ENCODE data around the gene TPX2.
"Not testable (repeated sequence)": the region's sequence is repeated elsewhere in the genome, so short reads cannot be mapped to it uniquely, and the experiment has no call there.

The TPX2 gene

DNA sequence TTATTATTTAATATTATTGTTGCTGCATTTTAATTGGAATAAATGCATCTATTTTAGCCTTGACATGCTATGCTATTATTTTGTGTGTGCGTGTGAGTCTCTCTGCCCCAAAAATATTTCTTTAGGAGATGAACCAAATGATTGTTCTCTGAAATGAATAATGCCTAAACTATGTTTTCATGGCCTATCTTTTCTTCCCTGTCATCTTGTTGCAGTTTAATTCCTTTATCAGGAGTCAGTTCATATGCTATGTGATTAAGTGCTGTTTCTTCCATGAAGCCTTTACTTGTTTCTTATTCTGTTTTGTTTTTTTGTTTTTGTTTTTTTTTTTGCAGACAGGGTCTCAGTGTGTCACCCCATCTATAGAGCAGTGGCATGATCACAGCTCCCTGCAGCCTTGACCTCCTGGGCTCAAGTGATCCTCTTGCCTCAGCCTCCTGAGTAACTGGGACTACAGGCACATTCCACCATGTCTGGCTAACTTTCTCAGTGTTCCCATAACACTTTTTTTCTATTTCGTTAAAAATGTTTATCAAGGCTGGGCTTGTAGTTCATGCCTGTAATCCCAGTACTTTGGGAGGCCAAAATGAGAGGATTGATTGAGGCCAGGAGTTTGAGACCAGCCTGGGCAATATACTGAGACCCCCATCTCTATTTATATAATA is 25.7 kb downstream of the TPX2 start:
- no peak for DNase-seq (ENCODE audit: low spot score)

DNA sequence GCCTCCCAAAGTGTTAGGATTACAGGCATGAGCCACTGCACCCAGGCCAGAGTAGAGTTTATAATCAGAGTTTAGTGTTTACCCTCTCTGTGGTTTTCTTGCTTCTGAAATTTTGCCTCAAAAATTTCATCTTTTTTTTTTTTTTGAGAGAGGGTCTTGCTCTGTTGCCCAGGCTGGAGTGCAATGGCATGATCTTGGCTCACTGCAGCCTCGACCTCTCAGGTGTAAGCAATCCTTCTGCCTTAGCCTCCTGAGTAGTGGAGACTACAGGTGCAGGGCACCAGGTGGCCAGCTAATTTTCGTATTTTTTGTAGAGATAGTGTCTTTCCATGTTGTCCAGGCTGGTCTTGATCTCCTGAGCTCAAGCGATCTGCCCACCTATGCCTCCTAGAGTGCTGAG is 28.7 kb downstream of the TPX2 start:
- DNase-seq (ENCODE audit: low spot score) = no peak

DNA sequence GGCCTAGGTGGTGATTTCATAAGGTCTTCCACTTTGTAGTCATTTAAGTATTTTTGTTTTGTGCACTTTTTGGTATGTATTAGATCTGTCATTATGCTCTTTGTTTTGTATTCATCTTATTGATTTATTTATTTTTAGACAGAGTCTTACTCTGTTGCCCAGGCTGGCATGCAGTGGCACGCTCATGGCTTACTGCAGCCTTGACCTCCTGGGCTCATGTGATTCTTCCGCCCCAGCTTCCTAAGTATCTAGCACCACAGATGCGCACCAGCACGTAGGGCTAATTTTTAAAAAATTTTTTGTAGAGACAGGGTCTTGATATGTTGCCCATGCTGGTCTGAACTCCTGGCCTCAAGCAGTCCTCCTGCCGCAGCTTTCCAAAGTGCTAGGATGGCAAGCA is 30.6 kb downstream of the TPX2 start:
- no peak for DNase-seq (ENCODE audit: low spot score)

DNA sequence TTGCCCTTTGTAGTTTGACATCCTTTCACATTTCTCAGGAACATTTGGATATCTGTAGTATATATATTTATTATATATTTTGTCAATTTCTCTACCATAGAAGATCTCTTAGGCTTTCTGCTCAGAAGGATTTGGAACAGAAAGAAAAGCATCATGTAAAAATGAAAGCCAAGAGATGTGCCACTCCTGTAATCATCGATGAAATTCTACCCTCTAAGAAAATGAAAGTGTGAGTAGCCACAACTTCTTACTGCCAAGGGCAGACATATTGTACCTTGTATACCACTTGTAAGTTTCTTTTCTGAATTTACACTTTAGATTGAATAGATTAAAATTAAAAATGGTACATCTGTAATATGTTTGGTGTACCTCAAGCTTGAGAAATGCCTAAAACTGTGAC is 31.2 kb downstream of the TPX2 start:
- no peak for DNase-seq (ENCODE audit: low spot score)

DNA sequence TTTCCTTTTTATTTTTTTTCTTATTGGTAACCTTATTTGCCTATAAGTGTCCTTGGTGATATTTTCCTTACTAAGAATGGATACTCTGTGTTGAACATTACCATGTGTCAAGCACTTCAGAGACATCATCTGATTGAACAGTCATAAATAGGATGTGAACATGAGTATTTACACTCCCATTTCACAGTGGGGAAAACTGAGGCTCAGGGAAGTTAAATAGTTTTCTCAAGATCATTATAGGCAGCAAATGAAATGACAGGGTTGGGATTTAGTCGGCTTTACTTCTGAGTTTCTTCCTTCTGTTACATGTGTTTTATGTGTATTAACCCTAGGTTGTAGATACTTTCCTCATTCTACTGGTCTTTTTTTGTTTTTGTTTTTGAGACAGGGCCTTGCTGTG is 35.3 kb downstream of the TPX2 start:
- DNase-seq (ENCODE audit: low spot score) = no peak

DNA sequence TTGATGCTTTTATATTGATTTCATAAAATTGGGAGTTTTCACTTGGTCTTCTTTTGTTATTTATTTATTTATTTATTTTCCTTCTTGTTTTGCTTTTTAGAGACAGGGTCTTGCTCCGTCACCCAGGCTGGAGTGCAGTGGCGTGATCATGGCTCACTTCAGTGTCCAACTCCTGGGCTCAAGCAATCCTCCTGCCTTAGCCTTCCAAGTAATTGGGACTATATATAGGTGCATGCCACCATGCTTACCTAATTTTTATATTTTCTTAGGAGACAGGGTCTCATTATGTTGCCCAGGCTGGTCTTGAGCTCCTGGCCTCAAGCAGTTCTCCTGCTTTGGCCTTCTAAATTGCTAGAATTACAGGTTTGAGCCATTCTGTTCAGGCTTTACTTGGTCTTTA is 41.7 kb downstream of the TPX2 start:
- DNase-seq (ENCODE audit: low spot score) = no peak

DNA sequence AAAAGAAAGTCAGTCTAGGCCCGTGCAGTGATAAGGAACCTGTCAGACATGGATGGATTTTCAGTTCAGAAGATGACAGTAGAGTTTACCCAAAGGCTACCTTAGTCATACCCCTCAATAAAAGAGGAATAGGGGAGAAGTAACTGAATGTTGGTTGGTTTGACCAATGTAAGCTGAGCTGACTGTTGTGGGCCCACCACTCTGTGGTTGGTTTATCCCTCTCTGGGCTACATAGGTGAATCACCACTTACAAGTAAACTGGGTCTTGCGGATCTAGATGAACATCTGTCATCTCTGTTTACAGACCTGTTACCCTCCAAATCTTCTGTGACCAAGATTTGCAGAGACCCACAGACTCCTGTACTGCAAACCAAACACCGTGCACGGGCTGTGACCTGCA is 42.9 kb downstream of the TPX2 start:
- DNase-seq (ENCODE audit: low spot score) = no peak

DNA sequence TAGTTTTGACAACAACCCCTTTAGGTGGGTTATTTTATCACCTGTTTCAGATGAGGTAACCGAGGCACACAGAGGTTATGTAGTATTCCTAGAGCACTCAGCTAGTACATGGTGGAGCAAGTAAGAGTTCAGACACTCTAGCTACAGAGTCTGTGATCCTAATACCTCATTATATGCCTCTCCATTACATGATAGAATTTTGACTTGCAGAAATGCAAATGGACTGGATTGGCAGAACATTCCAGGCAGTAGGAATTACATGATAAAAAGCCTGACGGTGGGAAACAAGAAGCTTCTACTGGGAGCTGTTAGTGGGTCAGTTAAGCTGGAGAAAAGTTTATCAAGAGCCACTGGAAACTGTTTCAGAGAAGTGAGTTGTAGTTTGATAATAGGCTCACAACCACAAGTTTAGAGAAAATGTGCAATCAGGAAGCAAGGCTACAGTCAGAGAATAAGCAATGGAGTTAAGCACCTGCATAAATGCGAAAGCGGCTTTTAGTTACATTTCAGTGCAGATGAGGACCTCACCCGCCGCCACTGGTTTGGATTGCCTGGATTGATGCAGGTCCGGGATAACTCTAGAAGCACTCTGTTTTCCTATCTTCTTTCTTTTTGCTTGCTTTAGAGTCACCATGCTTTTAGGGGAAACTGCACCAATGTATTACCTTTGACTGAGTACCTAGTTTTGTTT is 45.4 kb downstream of the TPX2 start:
- DNase-seq (ENCODE audit: low spot score) = no peak

DNA sequence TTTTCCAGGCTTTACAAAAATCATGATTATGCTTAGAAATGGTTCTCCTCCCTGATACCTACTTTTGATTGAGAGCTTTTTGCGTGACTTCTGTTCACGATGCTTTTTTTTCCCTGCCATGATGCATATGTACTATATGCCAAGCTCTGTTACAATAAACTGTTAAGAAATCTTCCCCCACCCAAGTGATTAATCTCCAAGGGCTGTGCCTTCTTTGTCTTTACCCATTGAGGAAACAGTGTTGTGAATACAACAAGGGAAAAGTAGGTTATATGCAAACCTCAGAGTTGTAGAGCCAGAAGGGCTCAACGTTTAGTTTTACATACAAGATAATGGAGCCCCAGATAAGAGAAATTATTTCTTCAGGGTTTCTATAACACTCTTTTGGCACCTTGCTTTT is 46.0 kb downstream of the TPX2 start:
- DNase-seq (ENCODE audit: low spot score) = no peak

DNA sequence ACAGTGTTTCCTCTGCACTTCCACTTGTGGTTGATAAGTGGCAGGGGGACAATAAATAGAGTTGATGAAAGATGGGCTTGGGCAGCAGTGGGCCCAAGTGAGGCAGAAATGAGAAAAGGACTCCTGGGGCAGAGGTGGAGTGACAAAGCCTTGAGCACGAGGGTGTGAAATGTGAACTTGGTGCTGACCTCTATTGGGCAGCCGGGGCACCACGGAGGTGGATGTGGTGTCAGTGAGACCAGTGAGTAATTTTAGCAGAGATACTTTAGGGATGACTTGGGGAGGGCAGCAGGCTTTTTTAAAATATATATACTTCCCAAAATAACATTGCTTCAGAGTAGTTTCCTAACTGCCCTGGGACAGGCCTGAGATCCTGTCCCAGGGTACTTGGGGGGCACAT is 49.5 kb downstream of the TPX2 start:
- no peak for DNase-seq (ENCODE audit: low spot score)

DNA sequence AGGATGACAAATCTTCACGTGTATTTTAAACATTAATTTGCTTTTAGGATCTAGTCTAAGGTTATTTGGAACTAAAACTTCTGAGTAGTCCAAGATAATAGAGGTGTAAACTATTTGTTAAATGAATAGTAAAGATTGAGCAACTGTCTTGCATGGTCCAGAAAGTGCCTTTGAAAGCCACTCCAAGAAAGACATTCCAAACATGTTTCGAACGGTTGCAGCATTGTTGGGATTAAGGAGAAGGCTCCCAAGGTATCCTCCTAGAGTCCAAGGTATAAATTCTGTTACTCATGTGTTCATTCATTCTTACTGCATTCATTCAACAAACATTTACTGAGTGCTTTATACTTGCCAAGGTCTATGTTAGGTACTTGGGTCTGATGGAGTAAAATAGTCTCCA is 51.3 kb downstream of the TPX2 start:
- no peak for DNase-seq (ENCODE audit: low spot score)

DNA sequence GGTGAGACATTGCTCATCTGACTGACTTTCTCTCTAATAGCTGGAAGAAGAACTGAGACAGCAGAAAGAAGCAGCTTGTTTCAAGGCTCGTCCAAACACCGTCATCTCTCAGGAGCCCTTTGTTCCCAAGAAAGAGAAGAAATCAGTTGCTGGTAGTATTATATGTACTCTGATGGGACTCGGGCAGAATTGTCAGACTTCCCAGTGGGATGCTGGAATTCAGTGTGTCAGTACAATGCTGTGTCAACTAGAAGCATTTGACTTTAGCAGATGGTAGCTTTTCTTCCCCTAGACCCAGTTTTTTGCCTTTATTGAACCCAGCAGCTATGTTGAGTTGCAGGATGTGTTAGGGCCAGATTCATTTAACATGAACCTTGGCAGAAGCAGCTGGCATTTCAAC is 58.3 kb downstream of the TPX2 start:
- DNase-seq (ENCODE audit: low spot score) = no peak

DNA sequence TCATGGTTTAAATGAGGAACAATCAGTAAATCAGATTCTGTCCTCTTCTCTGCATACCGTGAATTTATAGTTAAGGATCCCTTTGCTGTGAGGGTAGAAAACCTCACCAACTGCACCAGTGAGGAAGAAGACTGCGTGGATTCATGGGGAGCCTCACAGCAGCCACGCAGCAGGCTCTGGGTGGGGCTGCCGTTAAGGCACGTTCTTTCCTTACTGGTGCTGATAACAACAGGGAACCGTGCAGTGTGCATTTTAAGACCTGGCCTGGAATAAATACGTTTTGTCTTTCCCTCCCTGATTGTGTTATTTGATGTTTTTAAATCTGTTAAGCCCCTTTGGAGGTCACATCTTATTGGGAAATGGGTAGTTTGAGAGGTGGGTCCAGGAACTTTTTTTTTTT is 62.4 kb downstream of the TPX2 start:
- no peak for DNase-seq (ENCODE audit: low spot score)

DNA sequence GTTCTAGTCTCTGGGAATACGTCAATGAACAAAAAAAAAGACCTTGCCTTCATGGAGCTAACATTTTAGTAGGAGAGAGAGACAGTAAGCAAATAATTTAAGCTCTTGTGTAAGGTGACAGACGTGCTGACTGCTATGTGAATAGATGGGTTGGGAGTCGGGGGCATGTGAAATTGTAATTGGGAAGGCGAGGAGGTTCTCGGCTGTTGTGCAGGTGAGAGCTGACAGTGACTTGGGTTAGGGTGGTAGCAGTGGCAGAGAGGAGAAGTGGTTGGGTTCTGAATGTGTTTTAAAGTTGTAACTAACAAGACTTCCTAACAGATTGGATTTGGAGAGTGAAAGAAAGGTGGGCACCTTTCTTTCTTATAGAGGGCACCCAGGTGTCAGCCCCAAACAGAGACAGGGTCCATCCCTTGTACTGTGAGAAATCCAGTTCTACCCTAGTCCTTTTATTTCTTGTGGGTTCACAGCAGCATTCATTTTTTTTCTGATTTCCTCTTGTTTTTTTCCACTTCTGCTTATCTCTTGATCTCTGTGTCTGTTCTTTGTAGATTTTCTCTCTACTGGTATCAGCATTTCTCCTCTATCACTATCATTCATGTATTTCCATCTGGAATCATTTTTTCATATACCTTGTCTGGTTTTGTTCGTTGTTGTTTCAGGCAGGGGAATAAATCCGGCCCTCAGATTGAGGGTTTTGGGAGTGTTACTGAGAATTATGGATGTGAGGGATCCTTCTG is 64.6 kb downstream of the TPX2 start:
- no peak for DNase-seq (ENCODE audit: low spot score)

DNA sequence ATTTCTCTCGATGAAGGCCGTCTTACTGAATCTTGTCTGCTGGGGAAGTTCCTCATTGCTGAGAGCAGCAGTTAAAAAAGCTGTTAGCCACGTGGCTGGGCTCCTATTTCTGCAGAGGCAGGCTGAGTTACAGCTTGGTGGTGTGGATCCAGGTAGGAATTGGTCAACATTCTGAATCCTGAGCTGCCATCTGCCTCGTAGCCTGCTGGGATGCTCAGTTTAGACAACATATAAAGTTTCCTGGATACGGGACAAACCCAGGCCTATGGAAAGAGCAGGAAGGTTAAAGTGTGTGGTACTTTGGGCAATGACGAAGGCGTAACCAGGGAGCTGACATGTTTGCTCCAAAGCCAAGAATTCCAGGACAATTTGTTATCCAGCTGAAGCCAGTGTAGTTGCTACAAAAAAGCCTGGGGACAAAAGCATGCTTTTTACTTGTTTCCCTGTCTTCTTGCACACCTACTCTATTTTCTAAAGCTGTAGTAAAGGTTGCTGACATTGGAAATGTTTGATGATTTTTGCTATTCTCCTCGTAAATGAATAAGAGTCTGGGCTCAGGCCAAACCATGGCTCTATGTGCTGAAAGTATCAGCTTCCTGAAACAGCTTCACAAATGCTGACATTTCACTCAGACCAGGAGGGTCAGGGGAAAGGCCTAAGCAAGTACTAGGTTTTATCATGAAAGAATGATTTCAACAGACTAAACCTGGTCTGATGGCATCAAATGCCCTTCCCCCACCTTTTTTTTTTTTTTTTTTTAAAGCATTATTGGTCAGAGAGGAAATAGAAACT is 67.7 kb downstream of the TPX2 start:
- DNase-seq (ENCODE audit: low spot score) = no peak

DNA sequence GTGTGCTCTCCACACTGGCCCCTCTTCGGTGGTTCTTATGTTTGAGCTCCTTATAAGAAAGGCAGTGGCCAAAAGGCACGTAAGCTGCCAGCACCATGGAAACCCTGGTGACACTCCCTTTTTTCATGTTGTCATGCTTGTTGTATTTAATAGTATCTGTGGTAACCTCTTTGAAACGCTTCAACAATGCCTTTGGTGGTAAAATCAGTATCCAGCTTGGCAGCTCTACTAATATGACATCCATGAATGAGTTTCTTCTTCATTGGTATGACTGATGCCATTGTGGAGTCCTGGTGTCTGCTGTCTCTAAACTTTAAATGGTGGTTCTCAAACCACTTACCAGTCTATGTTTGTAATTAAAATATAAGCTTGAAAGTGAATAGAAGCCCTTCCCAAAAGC is 69.4 kb downstream of the TPX2 start:
- DNase-seq (ENCODE audit: low spot score) = no peak

DNA sequence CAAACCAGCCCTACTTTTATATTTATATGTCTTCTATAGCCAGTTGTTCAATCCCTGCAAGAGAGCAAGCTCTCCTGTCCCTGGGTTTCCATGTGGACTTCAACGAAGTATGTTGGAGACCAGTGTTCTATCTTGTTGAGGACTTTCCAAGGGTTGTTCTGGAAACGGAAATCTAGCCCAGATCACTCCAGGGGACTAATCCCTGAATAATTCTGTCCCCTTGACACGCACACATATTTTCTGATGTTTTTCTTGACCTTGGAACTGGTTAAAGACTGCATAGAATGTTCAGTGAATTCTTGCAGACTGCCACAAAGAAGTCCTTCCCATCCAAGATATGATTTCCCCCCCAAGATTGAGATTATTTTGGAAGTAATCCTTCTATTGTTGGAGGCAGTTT is 70.6 kb downstream of the TPX2 start:
- DNase-seq (ENCODE audit: low spot score) = no peak

DNA sequence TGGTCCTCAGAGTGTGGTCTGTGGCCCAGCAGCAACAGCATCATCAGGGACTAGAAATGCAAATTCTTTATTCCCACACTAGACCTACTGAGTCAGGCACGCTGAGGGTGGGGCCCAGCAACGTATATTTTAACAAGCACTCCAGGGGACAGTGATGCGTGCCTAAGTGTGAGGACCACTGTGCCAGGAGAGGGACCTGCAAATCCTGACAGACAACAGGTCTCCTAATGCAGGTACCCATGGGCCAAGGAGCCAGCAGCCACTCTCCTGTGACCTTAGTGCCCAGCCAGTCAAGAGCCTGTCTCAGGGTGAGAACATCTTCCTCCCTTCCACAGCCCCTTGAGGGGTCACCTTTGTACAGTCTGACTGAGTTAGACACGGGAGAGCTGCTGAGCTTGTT is 72.1 kb downstream of the TPX2 start:
- DNase-seq (ENCODE audit: low spot score) = no peak

DNA sequence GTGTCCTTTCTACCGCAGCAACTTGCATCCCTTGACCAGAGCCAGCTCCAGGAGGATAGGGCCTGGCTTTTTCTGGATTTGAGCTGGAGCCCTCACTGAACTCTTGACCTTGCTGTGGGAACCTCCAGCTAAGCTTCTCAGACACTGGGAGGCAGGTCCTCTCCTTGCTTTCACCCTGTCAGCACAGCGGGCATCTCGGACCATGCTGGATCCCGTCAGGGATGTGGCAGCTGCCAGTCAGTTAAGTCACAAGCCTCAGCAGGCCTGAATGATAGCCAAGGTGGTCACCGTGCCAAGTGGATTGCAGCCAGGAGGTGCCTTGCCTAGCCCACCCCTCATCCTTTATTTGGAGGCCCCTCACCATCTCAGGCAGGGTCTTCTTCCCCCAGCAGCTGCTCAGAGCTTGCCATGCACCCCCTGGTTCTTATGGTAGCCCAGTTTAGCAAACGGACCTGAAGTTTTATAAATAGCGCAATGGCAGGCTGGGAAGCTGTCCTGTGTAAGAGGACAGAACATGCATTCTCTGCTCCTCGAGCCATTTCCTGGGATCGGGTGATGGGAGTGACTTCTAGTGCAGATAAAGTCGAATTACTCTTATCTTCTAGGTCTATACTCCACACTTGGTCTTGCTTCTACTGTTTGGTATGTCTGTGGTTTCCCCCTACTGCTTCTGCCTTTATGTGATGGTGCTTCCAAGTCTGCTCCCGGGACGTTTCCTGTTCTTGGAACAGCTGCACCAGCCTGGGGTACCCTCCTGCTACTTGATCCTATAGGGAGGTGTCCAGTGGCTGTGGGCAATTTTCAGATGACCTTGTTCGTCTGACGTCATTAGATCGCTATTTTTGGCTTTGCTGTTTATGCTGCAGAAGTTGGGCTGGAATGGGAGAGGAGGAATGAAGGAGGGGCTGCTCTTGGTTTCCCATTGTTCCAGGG is 73.0 kb downstream of the TPX2 start:
- DNase-seq (ENCODE audit: low spot score) = no peak

DNA sequence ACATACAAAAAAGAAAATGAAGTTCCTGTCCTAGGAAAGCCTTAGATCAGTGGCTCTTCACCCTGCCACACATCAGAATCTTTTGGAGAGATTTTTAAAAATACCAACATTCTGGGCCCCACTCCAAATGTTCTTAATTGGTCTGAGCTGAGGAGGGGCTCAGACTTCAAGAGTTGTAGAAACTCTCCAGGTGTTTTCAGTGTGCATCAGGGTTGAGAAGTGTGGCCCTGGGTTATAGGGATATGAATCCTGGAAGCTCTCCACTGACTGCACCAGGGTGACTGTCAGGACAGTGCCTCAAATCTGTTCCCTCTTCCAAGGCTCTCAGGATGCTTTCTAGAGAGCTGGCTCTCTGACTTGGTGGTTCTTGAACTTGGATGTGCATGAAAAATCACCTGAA is 74.5 kb downstream of the TPX2 start:
- DNase-seq (ENCODE audit: low spot score) = no peak

DNA sequence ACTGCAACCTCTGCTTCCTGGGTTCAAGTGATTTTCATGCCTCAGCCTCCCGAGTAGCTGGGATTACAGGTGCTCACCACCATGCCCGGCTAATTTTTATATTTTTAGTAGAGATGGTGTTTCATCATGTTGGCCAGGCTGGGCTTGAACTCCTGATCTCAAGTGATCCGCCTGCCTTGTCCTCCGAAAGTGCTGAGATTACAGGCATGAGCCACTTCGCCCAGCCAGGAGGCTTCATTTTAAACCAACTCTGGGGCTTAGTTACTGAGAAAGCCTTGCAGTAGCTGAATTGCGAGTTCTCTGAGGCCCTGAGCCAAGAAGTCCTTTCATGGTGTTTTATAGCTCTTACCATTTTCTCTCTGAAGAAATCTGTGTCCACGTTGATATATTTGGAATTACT is 75.1 kb downstream of the TPX2 start:
- DNase-seq (ENCODE audit: low spot score) = not testable (repeated sequence)
